Chondrocyte (in vitro differentiated cells): Measurements from ENCODE around the gene AFG1L. TPM values are rescaled to one million over a fixed set of nuclear protein-coding genes. Genes with fewer than 3 reads are reported as not detected.

ENCODE experiments used
- DNase-seq: peaks from one replicate; pipeline ENCODE4 v3.0.0; 2021; ENCODE audit warnings: mixed read lengths, low spot score
- H3K27ac Mint-ChIP-seq: one replicate; pipeline ENCODE4 v1.8.0; 2021; ENCODE audit warnings: mild to moderate bottlenecking, moderate library complexity, mixed read lengths; ENCODE audit not compliant: unreplicated experiment
- H3K27me3 Mint-ChIP-seq: 2 replicates; pipeline ENCODE4 v1.8.0; 2021; ENCODE audit warnings: low read depth, mixed read lengths
- H3K36me3 Mint-ChIP-seq: 2 replicates; pipeline ENCODE4 v1.8.0; 2021; ENCODE audit warnings: low read depth, mixed read lengths
- H3K4me1 Mint-ChIP-seq: 2 replicates; pipeline ENCODE4 v1.8.0; 2021; ENCODE audit warnings: low read depth, mild to moderate bottlenecking, mixed read lengths
- H3K4me3 Mint-ChIP-seq: one replicate; pipeline ENCODE4 v1.8.0; 2021; ENCODE audit warnings: mild to moderate bottlenecking, moderate library complexity, mixed read lengths; ENCODE audit not compliant: unreplicated experiment
- H3K9me3 Mint-ChIP-seq: 2 replicates; pipeline ENCODE4 v1.8.0; 2021; ENCODE audit warnings: low read depth, mixed read lengths
- CTCF ChIP-seq: fragments of 200-600 bp; sonication (generic); IDR thresholded peaks from 2 replicates; pipeline ENCODE4 v1.5.0; 2021; ENCODE audit warnings: antibody characterized with exemption, mild to moderate bottlenecking, moderate library complexity
- total RNA-seq: library from RNA; stranded (reverse); gene quantifications from 3 replicates; pipeline ENCODE4 v1.2.1, GENCODE V29; 2021

AFG1L gene
- total RNA-seq, 1 donor from 2014 or later, result 5.9 TPM

- no peaks in the 10 kb centered on the region for H3K9me3 Mint-ChIP-seq
- no peak for TF ChIP-seq CTCF
- peaks cover 52% of the 10 kb centered on the region for H3K4me1 Mint-ChIP-seq
- H3K27ac Mint-ChIP-seq, result no peak overlapping the region
- no peak overlapping the region for H3K4me3 Mint-ChIP-seq
- H3K27me3 Mint-ChIP-seq, result no peaks in the 10 kb centered on the region
- H3K36me3 Mint-ChIP-seq, result peaks cover 12% of the 10 kb centered on the region
- DNase-seq, result no peak
Observed at GRCh38 chr6:108574457-108575141, 279.7 kb downstream of the AFG1L start.

Other genes with a start within 250 kb of the AFG1L start
- gene OSTM1, start 220.3 kb upstream of the AFG1L start, total RNA-seq, result 76.8 to 90.4 TPM (median 89.0 TPM) in 3 replicates
- gene NR2E1, start 129.0 kb upstream of the AFG1L start, total RNA-seq, result not detected in 3 replicates
- 172 to 178 TPM (median 173 TPM) in 3 replicates for gene SNX3, start 34.0 kb upstream of the AFG1L start, total RNA-seq